Tibial artery (tissue), 4 donors: Measurements from ENCODE around the gene SNX22.

Experiments used
- DNase-seq, 2 donors: peaks; one replicate each; pipeline ENCODE4 v3.0.0-alpha.2; 2019
- H3K27ac ChIP-seq, 2 donors: fragments of 200-600 bp; sonication (generic) in 1 of 2; 1 replicate in 1 of 2; 2 replicates in 1 of 2; pipeline ENCODE4 v1.5.1; 2018 to 2019; ENCODE audit warnings: mild to moderate bottlenecking in 1 of 2
- H3K27me3 ChIP-seq, 2 donors: fragments of 200-600 bp; sonication (generic) in 1 of 2; one replicate each; pipeline versions ENCODE4 v1.5.1 to v1.6.0; 2016 to 2019
- H3K36me3 ChIP-seq, 3 donors: fragments of 200-600 bp; sonication (generic) in 2 of 3; one replicate each; pipeline ENCODE4 v1.5.1; 2016 to 2019; ENCODE audit warnings: mild to moderate bottlenecking in 2 of 3
- H3K4me1 ChIP-seq, 4 donors: fragments of 200-600 bp; sonication (generic) in 2 of 4; 1 replicate in 3 of 4; 2 replicates in 1 of 4; pipeline ENCODE4 v1.5.1; 2016 to 2019
- H3K4me3 ChIP-seq, 2 donors: fragments of 200-600 bp; sonication (generic) in 1 of 2; 1 replicate in 1 of 2; 2 replicates in 1 of 2; pipeline ENCODE4 v1.5.1; 2018 to 2019; ENCODE audit warnings: mild to moderate bottlenecking in 2 of 2
- H3K9me3 ChIP-seq, 3 donors: fragments of 200-600 bp; sonication (generic) in 1 of 3; one replicate each; pipeline ENCODE4 v1.5.1; 2016 to 2019
- CTCF ChIP-seq, 2 experiments: fragments of 200-600 bp in 1 of 2; fragments of 450-650 bp in 1 of 2; IDR thresholded peaks; one replicate each; pipeline ENCODE4 v1.5.1; 2017 to 2019; ENCODE audit warnings: antibody characterized with exemption in 2 of 2, mild to moderate bottlenecking in 1 of 2, moderate library complexity in 1 of 2
- intact Hi-C: fragments of 100-400 bp; cut with DNase I; formaldehyde crosslinking; loops from one replicate; pipeline ENCODE4 v1.15.0; 2023; ENCODE audit warnings: low total_unique reads

SNX22 gene

DNA sequence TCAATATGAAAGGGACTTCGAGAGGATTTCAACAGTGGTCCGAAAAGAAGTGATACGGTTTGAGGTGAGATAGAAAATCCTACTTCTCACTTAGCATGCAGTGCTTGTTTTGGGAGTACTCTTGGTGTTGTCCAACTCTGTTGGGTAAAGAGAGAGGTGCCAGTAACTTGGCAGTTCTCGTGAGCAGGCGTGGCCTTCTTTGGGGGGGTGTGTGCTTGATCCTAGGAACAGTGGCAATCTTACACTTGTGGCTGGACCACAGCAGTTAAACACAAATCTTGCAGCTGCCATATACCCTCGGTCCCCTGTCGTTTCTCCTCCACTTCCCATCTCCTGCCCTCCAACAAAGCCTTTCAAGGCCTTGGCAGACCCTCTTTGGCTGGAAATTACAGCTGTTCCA is 15.2 kb upstream of the SNX22 start:
- intact Hi-C loops: no loop called here
- no peaks in the 10 kb centered on the region for H3K27me3 ChIP-seq
- H3K36me3 ChIP-seq: peaks cover 79 to 86% (median 85%) of the 10 kb centered on the region in 3 donors
- no peak overlapping the region for H3K27ac ChIP-seq
- no peaks in the 10 kb centered on the region for H3K4me1 ChIP-seq
- no peak for DNase-seq
- H3K4me3 ChIP-seq: no peak overlapping the region
- H3K9me3 ChIP-seq: no peaks in the 10 kb centered on the region
- TF ChIP-seq CTCF (IDR thresholded peaks at IDR 0.05): no peak

GRCh38 chr15:64137226-64137833 is 14.2 kb upstream of the SNX22 start:
- Histone ChIP-seq H3K27me3 (no peaks in the 10 kb centered on the region), H3K4me3 (no peak overlapping the region), H3K27ac (no peak overlapping the region), H3K9me3 (no peaks in the 10 kb centered on the region), H3K4me1 (no peaks in the 10 kb centered on the region), H3K36me3 (peaks cover 76 to 86% (median 82%) of the 10 kb centered on the region in 3 donors)
- intact Hi-C loops: no loop called here
- no peak for DNase-seq
- TF ChIP-seq CTCF (IDR thresholded peaks at IDR 0.05): no peak

DNA sequence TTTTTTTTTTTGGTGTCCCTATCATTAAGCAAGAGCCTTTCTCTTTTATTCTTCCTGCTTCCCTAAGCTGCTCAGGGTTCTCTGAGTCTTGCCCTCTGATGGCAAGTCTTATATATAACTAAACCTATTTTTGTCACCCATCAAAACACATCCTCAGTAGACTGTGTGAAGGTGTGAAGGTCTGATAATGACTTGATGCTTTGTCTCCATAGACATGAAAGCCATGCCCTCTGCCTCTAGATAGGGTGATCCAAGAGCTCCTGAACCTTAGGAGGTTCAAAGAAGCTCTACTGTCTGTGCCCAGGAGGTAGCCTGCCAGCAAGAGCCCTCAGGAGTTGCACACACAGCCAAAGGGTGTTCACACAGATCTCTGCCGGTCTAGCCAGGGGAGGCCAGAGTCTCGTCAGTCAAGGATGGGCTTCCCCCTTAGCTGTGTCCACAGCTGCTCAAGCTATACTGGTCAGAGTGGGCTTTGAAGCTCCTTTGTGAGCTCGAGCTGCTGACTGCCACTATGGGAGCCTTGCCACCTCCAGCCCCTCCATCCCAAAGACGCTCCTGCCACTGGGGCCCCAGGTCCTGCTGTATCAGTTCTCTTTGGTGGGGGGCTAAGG is 13.1 kb upstream of the SNX22 start:
- intact Hi-C loops: no loop called here
- H3K27me3 ChIP-seq: no peaks in the 10 kb centered on the region
- DNase-seq: no peak
- H3K4me3 ChIP-seq: no peak overlapping the region
- no peak for TF ChIP-seq CTCF (IDR thresholded peaks at IDR 0.05)
- no peaks in the 10 kb centered on the region for H3K4me1 ChIP-seq
- H3K27ac ChIP-seq: no peak overlapping the region
- H3K36me3 ChIP-seq: peaks cover 71 to 86% (median 71%) of the 10 kb centered on the region in 3 donors
- no peaks in the 10 kb centered on the region for H3K9me3 ChIP-seq

GRCh38 chr15:64141798-64142512 is 9.6 kb upstream of the SNX22 start:
- no peak for DNase-seq
- Histone ChIP-seq H3K27ac (no peak overlapping the region), H3K36me3 (peaks cover 40 to 80% (median 52%) of the 10 kb centered on the region in 3 donors), H3K9me3 (no peaks in the 10 kb centered on the region), H3K27me3 (no peaks in the 10 kb centered on the region), H3K4me3 (no peak overlapping the region), H3K4me1 (no peaks in the 10 kb centered on the region)
- intact Hi-C loops: no loop called here
- no peak for TF ChIP-seq CTCF (IDR thresholded peaks at IDR 0.05)

DNA sequence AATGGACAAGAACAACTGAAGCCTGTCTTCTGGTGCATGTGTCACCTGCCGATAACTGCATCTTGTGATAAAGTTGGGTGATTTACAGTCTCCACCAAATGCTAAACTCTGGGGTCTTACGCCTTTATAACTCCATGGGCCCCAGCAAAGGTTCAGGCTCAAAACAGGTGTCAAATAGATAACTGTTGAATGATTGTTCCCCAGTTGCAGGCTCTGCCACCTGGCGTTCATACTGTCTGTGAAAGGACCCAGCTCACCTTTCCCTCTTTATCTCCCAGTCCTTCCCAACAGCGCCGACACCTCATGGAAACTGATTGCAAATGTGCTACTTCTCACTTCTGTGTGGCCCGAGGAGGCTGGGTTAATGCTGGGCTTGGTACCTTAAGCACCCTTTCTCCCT is 8.3 kb upstream of the SNX22 start:
- Histone ChIP-seq H3K27ac (no peak overlapping the region), H3K4me1 (no peaks in the 10 kb centered on the region), H3K4me3 (no peak overlapping the region), H3K9me3 (no peaks in the 10 kb centered on the region), H3K36me3 (peaks cover 27 to 66% (median 41%) of the 10 kb centered on the region in 3 donors), H3K27me3 (no peaks in the 10 kb centered on the region)
- DNase-seq: no peak
- intact Hi-C loops: no loop called here
- TF ChIP-seq CTCF (IDR thresholded peaks at IDR 0.05): no peak
